IMR-90 (cell line): ENCODE results near the gene GRID1. TPM values are rescaled to one million over a fixed set of nuclear protein-coding genes. Genes with fewer than 3 reads are reported as not detected.

ENCODE experiments used
- ATAC-seq: fragments of 200-7000 bp; cut with Tn5 transposase; 2 replicates; pipeline ENCODE4 v1.9.1; 2020; ENCODE audit warnings: low read depth, mild to moderate bottlenecking, moderate library complexity
- BruUV-seq: library from RNA; stranded (reverse); fragments of 400-500 nt; replicated peaks from 2 replicates; lab custom pipeline; 2021; lab: Mats Ljungman, UMichigan
- CTCF ChIA-PET: fragments of 300-600 bp; formaldehyde crosslinking; extraction: SDS; loops from one replicate; lab custom pipeline; 2021; ENCODE audit warnings: antibody characterized with exemption; lab: Yijun Ruan, JAX
- POLR2A ChIA-PET: fragments of 300-600 bp; sonication (Branson Sonifier 250); formaldehyde crosslinking; loops from one replicate; lab custom pipeline; 2022; ENCODE audit warnings: antibody characterized with exemption; ENCODE audit not compliant: unreplicated experiment; lab: Charles Lee
- DNase-seq: peaks from one replicate; pipeline ENCODE4 v3.0.0; 2013
- H2AFZ ChIP-seq: replicated peaks from 2 replicates; pipeline ENCODE3; 2013; ENCODE audit warnings: low read length, mild to moderate bottlenecking; ENCODE audit not compliant: poor library complexity
- H2AK5ac ChIP-seq: 2 replicates; pipeline ENCODE4 v1.6.1; 2013; ENCODE audit warnings: low read depth, low read length, inconsistent platforms
- H2AK9ac ChIP-seq: replicated peaks from 2 replicates; pipeline ENCODE3; 2013; ENCODE audit warnings: mild to moderate bottlenecking, low read depth, low read length, moderate library complexity; ENCODE audit not compliant: poor library complexity
- H2BK120ac ChIP-seq: 2 replicates; pipeline ENCODE4 v1.6.1; 2013; ENCODE audit warnings: low read depth, low read length, inconsistent platforms
- H2BK15ac ChIP-seq: 3 replicates; pipeline ENCODE4 v1.6.1; 2013; ENCODE audit warnings: low read depth, low read length, inconsistent platforms
- H2BK20ac ChIP-seq: 2 replicates; pipeline ENCODE4 v1.6.1; 2013; ENCODE audit warnings: low read depth, mild to moderate bottlenecking, inconsistent platforms, low read length, moderate library complexity
- H2BK5ac ChIP-seq: 2 replicates; pipeline ENCODE4 v1.6.1; 2013; ENCODE audit warnings: mild to moderate bottlenecking, low read depth, low read length, inconsistent platforms; ENCODE audit not compliant: poor library complexity, severe bottlenecking
- H3K14ac ChIP-seq: replicated peaks from 2 replicates; pipeline ENCODE4 v1.6.1; 2013; ENCODE audit warnings: low read depth, low read length, inconsistent platforms
- H3K18ac ChIP-seq: 2 replicates; pipeline ENCODE4 v1.6.1; 2013; ENCODE audit warnings: low read depth, low read length, control low read depth
- H3K23ac ChIP-seq: 2 replicates; pipeline ENCODE4 v1.6.1; 2013; ENCODE audit warnings: low read depth, low read length, inconsistent platforms
- H3K27ac ChIP-seq: 2 replicates; pipeline ENCODE4 v1.5.1; 2013; ENCODE audit warnings: mild to moderate bottlenecking, control low read depth, low read length; ENCODE audit not compliant: insufficient read depth
- H3K27me3 ChIP-seq: 2 replicates; pipeline ENCODE4 v1.6.1; 2013; ENCODE audit warnings: low read length; ENCODE audit not compliant: control insufficient read depth, insufficient read depth
- H3K36me3 ChIP-seq: 2 replicates; pipeline ENCODE4 v1.6.1; 2013; ENCODE audit warnings: low read length, mixed read lengths; ENCODE audit not compliant: control insufficient read depth, insufficient read depth
- H3K4ac ChIP-seq: 2 replicates; pipeline ENCODE4 v1.6.1; 2013; ENCODE audit warnings: low read depth, low read length, inconsistent platforms
- H3K4me1 ChIP-seq: 2 replicates; pipeline ENCODE4 v1.6.1; 2013; ENCODE audit warnings: low read length, mixed read lengths; ENCODE audit not compliant: control insufficient read depth, insufficient read depth
- H3K4me2 ChIP-seq: 2 replicates; pipeline ENCODE4 v1.6.1; 2013; ENCODE audit warnings: low read depth, mild to moderate bottlenecking, control low read depth, low read length, moderate library complexity
- H3K4me3 ChIP-seq: 2 replicates; pipeline ENCODE4 v1.5.1; 2013; ENCODE audit warnings: low read depth, mild to moderate bottlenecking, control low read depth, low read length, moderate library complexity; ENCODE audit not compliant: insufficient read depth
- H3K56ac ChIP-seq: 2 replicates; pipeline ENCODE4 v1.6.1; 2013; ENCODE audit warnings: low read length, inconsistent platforms; ENCODE audit not compliant: insufficient read depth; ENCODE audit errors: extremely low read depth
- H3K79me1 ChIP-seq, 2 experiments: 2 replicates each; pipeline ENCODE4 v1.6.1; 2013; ENCODE audit warnings: low read length in 2 of 2, inconsistent platforms in 1 of 2, low read depth in 1 of 2
- H3K9ac ChIP-seq: 2 replicates; pipeline ENCODE4 v1.6.1; 2013; ENCODE audit warnings: low read depth, low read length, control low read depth
- H3K9me1 ChIP-seq: 2 replicates; pipeline ENCODE4 v1.6.1; 2013; ENCODE audit warnings: low read length, inconsistent platforms; ENCODE audit not compliant: insufficient read depth
- H3K9me3 ChIP-seq: 2 replicates; pipeline ENCODE4 v1.6.1; 2013; ENCODE audit warnings: low read length; ENCODE audit not compliant: control insufficient read depth, insufficient read depth
- H4K20me1 ChIP-seq: 2 replicates; pipeline ENCODE4 v1.6.1; 2013; ENCODE audit warnings: low read length, inconsistent platforms; ENCODE audit not compliant: insufficient read depth
- H4K5ac ChIP-seq: 2 replicates; pipeline ENCODE4 v1.6.1; 2013; ENCODE audit warnings: mild to moderate bottlenecking, low read depth, low read length, control low read depth
- H4K8ac ChIP-seq, 2 experiments: 2 replicates each; pipeline ENCODE4 v1.6.1; 2013; ENCODE audit warnings: low read depth in 2 of 2, low read length in 2 of 2, control low read depth in 1 of 2, inconsistent platforms in 1 of 2
- H4K91ac ChIP-seq: 2 replicates; pipeline ENCODE4 v1.6.1; 2013; ENCODE audit warnings: low read depth, low read length, inconsistent platforms; ENCODE audit not compliant: insufficient read depth
- CHD1 ChIP-seq: IDR thresholded peaks from 2 replicates; pipeline ENCODE4 v1.6.1; 2012; ENCODE audit warnings: low read depth, low read length, improper control_type of control experiment
- CTCF ChIP-seq: conservative IDR thresholded peaks from 2 replicates; pipeline ENCODE4 v1.5.1; 2012; ENCODE audit warnings: mild to moderate bottlenecking, low read depth, low read length, improper control_type of control experiment
- MAFK ChIP-seq: IDR thresholded peaks from 2 replicates; pipeline ENCODE4 v1.6.1; 2012; ENCODE audit warnings: low read depth, low read length, improper control_type of control experiment
- MAZ ChIP-seq: IDR thresholded peaks from 2 replicates; pipeline ENCODE4 v1.6.1; 2012; ENCODE audit warnings: low read depth, mild to moderate bottlenecking, low read length, improper control_type of control experiment, moderate library complexity, borderline replicate concordance
- NFE2L2 ChIP-seq: fragments of 150-350 bp; IDR thresholded peaks from 2 replicates; pipeline ENCODE4 v1.6.1; 2016; ENCODE audit warnings: low read depth, mild to moderate bottlenecking, low read length
- POLR2A ChIP-seq: IDR thresholded peaks from 2 replicates; pipeline ENCODE4 v1.6.1; 2012; ENCODE audit warnings: mild to moderate bottlenecking, low read depth, low read length
- RAD21 ChIP-seq: IDR thresholded peaks from 2 replicates; pipeline ENCODE4 v1.6.1; 2012; ENCODE audit warnings: low read length, improper control_type of control experiment
- SMC3 ChIP-seq: fragments of 150-350 bp; IDR thresholded peaks from 2 replicates; pipeline ENCODE4 v1.6.1; 2016; ENCODE audit warnings: low read depth, mild to moderate bottlenecking, antibody characterized with exemption, low read length, moderate library complexity
- USF2 ChIP-seq: fragments of 150-350 bp; IDR thresholded peaks from 2 replicates; pipeline ENCODE4 v1.6.1; 2017; ENCODE audit warnings: mild to moderate bottlenecking, antibody characterized with exemption, low read length, low read depth
- WGBS, 2 experiments: methylation state at CpG; one replicate each; pipeline versions ENCODE4 v1.1.5 to v1.1.7; 2013; ENCODE audit warnings: missing lambda C conversion rate in 2 of 2; ENCODE audit not compliant: insufficient read length in 1 of 2; ENCODE audit errors: extremely low coverage in 2 of 2; 5-methylcytosine and 5-hydroxymethylcytosine counted together
- dilution Hi-C: fragments of 300-500 bp; cut with HindIII; formaldehyde crosslinking; loops from one replicate; pipeline ENCODE4 v1.14.3; 2018; ENCODE audit warnings: low sequenced_read_pairs; ENCODE audit not compliant: unreplicated experiment
- in situ Hi-C: fragments of 300-500 bp; cut with MboI; formaldehyde crosslinking; loops from 3 replicates; pipeline ENCODE4 v1.14.3; 2019; ENCODE audit warnings: low sequenced_read_pairs, inconsistent platforms, mixed read lengths
- intact Hi-C: fragments of 100-400 bp; cut with micrococcal nuclease; formaldehyde crosslinking; loops from 2 replicates; pipeline ENCODE4 v1.10.0; 2022
- polyA plus RNA-seq, 3 experiments: library from polyadenylated mRNA; depleted of rRNA; stranded (reverse); fragments of >200 nt; gene quantifications; 2 replicates each; pipeline ENCODE4 v1.2.3, GENCODE V29; 2012; ENCODE audit warnings: low replicate concordance in 1 of 3
- total RNA-seq: library from RNA; depleted of rRNA; stranded (reverse); fragments of >200 nt; gene quantifications from 2 replicates; pipeline ENCODE4 v1.2.3, GENCODE V29; 2012

The GRID1 gene
- total and polyA plus RNA-seq, 2 of the 4 experiments (the other 2 are of a cell fraction): not detected

- H3K4me1 ChIP-seq: no peaks in the 10 kb centered on the region
- no peak overlapping the region for H3K23ac ChIP-seq
- no peaks in the 10 kb centered on the region for H3K36me3 ChIP-seq
- DNase-seq (no peak), ATAC-seq (no peak)
- H4K91ac ChIP-seq: no peak overlapping the region
- H3K27me3 ChIP-seq: no peaks in the 10 kb centered on the region
- H4K20me1 ChIP-seq: no peaks in the 10 kb centered on the region
- intact Hi-C loops: no loop called here
- H2AK5ac ChIP-seq: no peak overlapping the region
- CTCF ChIA-PET: no interaction called here
- in situ Hi-C loops: no loop called here
- no CpG with 5 or more reads among the region's 3 CpGs for WGBS, 2 experiments
- POLR2A ChIA-PET: interaction anchor here (0.5 kb wide), 1 partner anchor 155 kb away, joined by 10 read pairs; no protein-coding TSS in a partner anchor
- no peaks in the 10 kb centered on the region for H3K79me1 ChIP-seq
- H3K9me3 ChIP-seq: peaks cover 28% of the 10 kb centered on the region
- no peak overlapping the region for H4K5ac ChIP-seq
- H2BK120ac ChIP-seq: no peak overlapping the region
- no TSS peak for BruUV-seq
- H3K9me1 ChIP-seq: no peaks in the 10 kb centered on the region
- H2BK20ac ChIP-seq: no peak overlapping the region
- H2AK9ac ChIP-seq: no peak overlapping the region
- no peak overlapping the region for H2BK15ac ChIP-seq
- no peak overlapping the region for H2AFZ ChIP-seq
- no peak overlapping the region for H3K9ac ChIP-seq
- no peak overlapping the region for H3K18ac ChIP-seq
- no peak overlapping the region for H3K4me2 ChIP-seq
- dilution Hi-C loops: no loop called here
- no peak overlapping the region for H2BK5ac ChIP-seq
- no peak overlapping the region for H4K8ac ChIP-seq
- no peak overlapping the region for H3K14ac ChIP-seq
- no peak overlapping the region for H3K4ac ChIP-seq
- TF ChIP-seq POLR2A: no peak
- TF ChIP-seq CTCF: no peak
- no peak for TF ChIP-seq CHD1
- TF ChIP-seq MAZ: no peak
- no peak for TF ChIP-seq MAFK
- TF ChIP-seq SMC3: no peak
- no peak for TF ChIP-seq RAD21
- no peak for TF ChIP-seq NFE2L2
- no peak for TF ChIP-seq USF2
- H3K27ac ChIP-seq: no peak overlapping the region
- H3K56ac ChIP-seq: no peak overlapping the region
- H3K4me3 ChIP-seq: no peak overlapping the region
Observed at GRCh38 chr10:85761906-85762445, 604.6 kb downstream of the GRID1 start.
